Amniotic epithelial cell (primary cell): ENCODE results near the gene SLC27A1.

Source experiments
- DNase-seq: peaks from one replicate; pipeline ENCODE4 v3.0.0-alpha.2; 2010; ENCODE audit warnings: low read depth

Gene SLC27A1

DNA sequence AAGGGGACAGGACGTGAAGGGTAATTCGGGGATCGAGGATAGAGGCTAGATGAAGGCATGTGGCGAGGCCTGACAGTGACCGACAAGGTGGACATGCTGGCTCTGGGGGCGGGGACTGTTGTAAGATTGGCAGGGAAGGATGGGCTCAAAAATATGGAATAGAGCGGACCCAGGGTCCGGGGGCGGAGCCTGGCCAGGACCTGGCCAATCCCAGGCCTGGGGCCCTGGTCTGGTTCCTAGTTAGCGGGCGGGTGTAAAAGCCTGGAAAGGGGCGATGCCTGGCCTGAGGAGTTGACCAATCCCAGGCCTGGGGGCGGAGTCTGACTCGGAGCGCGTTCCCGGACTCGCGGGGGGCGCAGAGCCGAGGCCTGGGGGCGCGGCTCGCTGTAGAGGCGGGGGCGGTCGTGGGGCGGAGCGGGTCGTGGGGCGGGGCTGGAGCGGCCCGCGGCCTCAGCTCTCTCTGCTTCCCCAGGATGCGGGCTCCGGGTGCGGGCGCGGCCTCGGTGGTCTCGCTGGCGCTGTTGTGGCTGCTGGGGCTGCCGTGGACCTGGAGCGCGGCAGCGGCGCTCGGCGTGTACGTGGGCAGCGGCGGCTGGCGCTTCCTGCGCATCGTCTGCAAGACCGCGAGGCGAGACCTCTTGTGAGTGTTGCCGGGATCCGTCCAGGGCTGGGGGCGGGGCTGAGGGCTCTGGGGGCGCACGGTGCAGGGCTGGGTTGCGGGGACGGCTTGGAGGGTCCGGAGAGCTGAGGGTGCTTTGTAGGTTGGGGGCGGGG is at the start of gene SLC27A1:
Gene SLC27A1, plus strand, starts transcription at position 457 of the 774 bp plus-strand sequence. Its CDS starts 17 bp downstream, at position 474.
- DNase-seq, result peak; percentile 98

DNA sequence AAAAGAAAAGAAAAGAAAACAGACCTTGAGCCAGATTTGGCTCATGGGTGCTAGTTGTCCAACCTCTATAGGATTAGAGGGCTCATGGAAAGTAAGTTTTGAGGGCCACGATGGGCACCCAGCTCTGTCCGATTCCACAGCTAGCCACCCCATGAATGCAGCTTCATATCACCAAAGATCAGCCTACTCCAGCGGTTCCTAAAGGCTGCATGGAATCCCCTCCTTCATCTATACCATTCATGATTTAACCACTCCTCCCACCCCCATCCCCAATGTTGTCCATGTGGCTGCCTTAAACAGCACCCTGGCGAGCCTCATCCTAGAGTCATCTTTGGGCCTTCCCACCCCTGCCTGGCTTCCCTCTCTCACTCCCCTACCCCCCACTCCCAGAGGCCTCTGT is 48.4 kb upstream of the SLC27A1 start:
- DNase-seq, result no peak

DNA sequence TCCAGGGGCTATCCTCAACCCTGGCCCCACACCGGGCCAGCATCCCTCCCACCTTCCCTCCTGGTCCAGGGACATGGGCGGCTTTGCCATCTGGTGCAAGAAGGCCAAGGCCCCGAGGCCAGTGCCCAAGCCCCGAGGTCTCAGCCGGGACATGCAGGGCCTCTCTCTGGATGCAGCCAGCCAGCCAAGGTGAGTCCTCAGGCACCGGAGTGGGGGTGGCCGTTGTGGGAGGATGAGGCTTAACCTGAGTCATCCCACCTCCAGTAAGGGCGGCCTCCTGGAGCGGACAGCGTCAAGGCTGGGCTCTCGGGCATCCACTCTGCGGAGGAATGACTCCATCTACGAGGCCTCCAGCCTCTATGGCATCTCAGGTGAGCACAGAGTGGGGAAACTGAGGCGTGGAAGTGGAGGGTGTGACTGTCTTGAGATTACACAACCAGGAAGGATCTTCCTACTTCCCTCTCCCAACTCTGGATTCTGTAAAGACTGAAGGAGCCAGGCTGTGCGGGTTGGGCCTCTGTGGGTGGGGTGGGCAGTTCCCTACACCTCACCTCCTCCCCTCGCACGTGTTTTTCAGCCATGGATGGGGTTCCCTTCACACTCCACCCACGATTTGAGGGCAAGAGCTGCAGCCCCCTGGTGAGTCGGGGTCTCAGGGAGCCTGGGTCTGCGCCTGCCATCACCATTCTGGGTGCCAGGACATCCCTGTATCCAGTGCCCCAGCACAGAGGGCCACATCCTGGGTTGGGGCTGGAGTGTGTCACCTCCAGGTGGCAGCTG is 46.7 kb upstream of the SLC27A1 start:
- DNase-seq, result no peak

DNA sequence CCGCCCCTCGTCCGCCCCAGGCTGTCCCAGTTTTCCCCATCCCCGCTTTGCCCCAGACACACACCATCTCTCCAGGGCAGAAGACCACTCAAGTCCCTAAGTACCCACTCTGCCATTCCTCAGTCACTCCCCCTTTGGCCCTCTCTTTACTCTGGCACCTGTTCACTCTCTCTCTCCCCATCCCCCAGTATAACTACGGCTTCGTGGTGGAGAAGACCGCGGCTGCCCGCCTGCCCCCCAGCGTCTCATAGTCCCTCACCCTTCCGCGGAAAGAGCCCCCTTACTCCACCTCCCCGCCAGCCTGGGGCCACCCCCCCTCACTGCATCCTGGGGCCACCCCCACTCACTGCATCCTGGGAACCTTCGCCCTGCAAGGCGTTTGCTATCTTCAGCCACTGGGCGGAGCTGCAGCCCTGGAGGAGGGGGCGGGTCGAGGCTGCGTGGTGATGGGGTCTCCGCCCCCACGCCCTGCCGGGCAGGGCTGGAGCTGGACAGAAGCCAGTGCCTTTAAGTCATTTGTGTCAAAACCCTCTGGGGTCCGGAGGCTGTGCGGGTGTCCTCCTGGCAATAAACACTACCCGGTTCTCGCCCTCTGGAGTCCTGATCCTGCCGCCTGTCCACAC is 45.5 kb upstream of the SLC27A1 start:
- peak; percentile 57 for DNase-seq

DNA sequence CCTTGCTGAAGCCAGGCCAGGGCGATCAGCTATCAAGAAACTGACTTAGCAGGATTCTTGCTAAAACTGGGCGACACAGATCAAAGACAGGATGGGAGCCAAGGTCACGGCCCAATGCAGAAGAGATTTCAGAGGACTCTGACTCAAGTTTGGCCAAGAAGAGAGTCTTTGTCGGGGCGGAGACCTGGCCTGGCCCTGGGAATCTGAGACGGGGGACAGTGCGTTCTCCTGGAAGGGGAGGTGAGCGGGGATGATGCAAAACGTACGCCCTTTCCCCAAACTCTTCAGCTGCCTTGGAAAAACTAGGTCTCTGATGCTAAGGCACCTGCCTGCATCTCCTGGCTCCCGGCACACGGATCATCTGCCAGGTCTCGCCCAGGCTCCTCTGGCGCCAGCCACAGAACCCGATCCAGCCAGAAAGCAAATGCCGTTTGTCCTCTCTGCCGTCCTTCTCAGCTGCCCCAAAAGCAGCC is 40.6 kb upstream of the SLC27A1 start:
- no peak for DNase-seq

DNA sequence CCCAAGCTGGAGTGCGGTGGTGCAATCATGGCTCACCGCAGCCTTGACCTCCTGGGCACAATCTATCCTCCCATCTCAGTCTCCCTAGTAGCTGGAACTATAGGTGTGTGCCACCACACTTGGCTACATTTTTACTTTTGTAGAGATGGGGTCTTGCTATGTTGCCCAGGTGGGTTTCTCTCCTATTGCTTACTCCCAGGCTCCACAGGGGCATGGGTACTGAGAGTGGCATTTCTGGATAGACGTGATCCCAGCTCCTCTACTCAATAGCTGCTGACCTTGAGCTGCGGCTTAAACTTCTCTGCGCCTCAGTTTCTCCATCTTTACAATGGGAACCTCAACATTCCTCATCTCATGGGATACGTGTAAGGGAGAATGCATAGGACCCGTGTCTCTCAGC is 38.9 kb upstream of the SLC27A1 start:
- no peak for DNase-seq

DNA sequence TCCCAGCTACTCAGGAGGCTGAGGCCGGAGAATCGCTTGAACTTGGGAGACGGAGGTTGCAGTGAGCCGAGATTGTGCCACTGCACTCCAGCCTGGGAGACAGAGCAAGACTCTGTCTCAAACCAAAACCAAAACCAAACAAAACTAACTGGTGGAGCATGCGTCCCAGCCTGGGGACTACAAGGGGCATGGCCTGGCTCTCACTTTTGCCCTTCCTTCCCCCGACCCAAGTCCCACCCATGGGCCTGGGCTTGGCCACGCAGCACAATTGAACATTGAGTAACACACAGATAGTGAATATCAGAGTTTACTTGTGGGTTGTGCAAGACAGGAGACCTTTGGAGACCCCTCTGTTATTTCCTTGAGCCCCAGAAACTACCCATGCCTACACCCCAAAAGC is 35.1 kb upstream of the SLC27A1 start:
- no peak for DNase-seq

DNA sequence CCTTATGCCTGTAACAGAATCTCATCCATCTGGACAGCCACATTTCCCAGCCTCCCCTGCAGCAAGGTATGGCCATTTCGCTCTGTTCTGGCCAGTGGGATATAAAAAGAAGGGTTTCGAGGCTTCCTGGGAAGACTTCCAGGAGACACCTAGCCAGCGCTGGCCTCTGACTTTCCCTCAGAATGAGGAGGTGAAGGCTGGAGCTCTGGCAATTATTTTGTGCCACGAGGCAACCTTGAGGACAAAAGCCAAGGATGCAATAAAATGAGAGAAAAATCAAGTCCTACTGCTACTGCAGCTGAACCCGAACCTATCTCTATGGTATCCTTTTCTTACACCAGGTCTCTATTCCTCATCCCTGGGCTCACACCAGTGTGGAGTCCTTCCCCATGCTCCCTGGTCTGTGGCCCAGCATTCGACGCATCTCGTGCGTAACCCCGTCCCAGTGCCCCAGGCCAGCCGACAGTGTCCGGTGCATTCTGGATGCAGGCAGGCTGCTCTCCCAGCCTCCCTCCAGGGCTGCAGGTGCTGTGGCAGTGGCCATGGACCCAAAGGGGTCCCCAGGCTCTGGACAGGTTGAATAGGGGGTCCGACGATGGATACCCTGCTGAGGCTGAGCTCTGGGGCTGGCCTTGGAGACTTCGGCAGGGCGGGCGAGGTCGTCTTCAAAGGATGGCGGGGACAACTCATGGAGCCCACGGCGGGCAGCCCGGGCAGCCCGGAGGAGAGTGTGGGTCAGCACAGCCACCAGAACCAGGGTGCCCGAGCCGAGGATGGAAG is 34.0 kb upstream of the SLC27A1 start:
- DNase-seq, result no peak

DNA sequence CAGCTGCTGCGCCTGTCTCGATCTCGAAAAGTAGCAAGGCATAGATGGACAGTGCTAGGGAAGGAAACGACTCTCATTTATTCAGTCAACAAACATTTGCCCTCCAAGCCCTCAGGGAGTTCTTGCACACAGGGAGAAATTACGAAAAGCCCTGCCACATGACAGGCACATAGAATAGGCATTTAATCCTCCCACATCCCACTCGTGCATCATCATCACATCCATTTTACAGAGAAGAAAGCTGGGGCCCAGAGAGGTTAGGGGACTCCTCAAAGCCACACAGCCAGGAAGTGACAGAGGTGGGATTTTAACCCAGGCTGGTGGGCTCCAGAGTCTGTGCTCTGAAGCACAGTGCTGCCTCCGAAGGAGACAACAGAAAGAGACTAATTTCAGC is 33.5 kb upstream of the SLC27A1 start:
- DNase-seq, result no peak

DNA sequence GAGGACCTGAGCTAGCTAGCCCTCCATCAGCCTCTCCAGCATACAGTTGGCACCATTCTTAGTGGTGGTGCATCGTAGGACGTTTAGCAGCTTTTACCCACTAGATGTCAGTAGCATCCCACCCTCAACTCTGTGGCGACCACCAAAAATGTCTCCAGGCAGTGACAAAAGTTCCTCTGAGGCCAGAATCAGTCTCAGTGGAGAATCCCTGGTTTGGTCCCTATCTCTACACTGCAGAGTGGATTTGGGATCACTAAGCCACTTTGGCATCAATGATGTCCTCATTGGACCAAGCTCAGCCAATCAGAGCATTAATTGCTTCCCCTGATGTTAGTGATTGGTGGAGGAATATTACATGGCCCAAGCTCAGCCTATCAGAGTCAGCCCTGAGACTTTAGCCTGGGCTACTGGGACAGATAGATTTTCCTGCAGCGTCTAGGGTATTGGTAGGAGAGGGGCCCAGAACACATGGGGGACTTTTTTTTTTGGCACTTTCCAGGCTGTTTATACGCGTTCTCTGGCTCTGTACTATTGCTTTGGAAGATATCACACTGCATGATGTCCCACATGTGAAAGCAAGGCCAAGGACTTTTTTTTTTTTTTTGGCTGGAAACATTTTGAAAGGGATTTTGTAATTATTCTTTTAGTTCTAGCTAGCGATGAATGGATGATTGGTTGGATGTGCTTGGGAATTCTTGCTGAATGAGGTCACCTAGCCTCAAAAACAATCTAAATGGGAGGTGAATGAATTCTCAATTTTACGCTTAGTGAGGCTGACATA is 28.9 kb upstream of the SLC27A1 start:
- DNase-seq, result peak; percentile 52

DNA sequence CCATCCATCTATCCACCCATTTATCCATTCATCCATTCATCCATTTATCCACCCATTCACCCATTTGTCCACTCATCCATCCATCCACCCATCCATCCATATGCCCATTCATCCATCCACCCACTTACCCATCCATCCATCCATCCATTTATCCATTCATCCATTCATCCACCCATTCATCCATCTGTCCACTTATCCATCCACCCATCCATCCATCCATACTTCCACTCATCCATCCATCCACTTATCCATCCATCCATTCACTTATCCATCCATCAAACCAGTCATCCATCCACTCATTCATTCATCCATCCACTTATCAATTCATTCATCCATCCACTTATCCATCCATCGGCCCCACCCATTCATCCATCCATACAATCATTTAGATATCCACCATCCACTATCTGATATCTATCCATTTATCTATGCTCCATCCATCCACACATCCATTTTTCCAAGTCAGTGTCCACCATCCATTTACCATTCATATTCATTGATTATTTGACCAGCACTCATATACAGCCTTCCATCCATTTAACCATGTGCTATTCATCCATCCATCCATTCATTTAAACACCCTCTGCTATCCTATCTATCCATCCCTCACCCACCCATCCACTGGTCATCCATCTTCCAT is 24.7 kb upstream of the SLC27A1 start:
- no peak for DNase-seq

DNA sequence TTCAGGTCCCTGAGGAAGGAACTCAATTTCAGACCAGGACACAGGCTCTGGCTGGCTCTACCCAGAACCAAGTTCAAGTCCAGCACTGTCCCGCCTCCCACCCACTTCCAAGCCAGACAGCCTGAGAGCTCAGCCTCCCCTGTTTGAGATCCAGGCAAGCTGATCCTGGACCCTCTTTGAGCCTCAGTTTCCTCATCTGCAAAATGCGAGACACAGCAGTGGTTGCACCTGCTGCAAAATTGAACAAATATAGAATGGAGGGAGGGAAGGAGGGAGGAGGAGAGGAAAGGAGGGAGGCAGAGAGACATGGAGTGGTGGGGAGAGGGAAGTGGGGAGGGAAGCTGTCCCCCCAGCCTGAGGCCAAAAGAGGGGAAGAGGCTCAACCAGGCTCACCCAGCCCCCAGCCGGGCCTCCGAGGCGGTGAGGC is 22.6 kb upstream of the SLC27A1 start:
- no peak for DNase-seq

DNA sequence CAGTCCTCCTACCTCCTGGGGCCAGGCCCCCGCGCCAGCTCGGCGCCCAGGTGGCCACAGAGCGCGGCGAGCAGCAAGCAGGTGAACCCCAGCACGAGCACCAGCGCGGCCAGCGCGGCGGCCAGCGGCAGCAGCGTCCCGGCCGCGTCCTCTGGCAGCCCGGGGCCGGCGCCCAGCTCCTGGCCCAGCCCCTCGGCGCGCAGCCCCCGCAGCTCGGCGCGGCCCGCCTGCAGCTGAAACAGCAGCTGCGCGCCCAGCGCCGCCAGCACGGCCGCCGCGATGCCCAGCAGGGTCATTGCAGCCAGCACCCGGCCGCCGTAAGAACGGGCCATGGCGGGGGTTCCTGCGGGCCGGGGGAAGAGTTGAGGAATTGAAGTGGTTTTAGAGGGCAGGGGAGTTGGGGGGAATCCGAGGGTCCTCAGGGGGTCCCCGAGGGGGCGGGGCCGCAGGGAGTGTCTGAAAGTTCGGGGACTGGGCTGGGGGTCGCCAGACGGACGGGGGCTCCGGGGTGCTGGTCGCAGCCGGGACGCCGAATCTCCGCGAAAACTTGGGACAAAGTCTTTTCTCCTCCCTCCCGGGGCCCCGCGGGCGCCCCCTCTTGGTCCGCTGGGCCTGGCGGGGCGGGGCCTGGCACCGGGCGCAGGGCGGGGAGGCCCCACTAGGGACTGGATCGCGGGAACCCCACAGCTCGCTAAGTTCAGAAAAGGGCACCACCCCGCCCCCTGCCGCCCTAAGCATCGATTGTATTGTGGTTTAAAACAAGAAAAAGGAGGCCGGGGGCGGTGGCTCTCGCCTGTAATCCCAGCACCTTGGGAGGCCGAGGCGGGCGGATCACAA is 22.0 kb upstream of the SLC27A1 start, which contains the start of gene TMEM221:
Gene TMEM221, minus strand, starts transcription at position 538 of the 837 bp plus-strand sequence. Its CDS starts 206 bp downstream, at position 332.
- no peak for DNase-seq

DNA sequence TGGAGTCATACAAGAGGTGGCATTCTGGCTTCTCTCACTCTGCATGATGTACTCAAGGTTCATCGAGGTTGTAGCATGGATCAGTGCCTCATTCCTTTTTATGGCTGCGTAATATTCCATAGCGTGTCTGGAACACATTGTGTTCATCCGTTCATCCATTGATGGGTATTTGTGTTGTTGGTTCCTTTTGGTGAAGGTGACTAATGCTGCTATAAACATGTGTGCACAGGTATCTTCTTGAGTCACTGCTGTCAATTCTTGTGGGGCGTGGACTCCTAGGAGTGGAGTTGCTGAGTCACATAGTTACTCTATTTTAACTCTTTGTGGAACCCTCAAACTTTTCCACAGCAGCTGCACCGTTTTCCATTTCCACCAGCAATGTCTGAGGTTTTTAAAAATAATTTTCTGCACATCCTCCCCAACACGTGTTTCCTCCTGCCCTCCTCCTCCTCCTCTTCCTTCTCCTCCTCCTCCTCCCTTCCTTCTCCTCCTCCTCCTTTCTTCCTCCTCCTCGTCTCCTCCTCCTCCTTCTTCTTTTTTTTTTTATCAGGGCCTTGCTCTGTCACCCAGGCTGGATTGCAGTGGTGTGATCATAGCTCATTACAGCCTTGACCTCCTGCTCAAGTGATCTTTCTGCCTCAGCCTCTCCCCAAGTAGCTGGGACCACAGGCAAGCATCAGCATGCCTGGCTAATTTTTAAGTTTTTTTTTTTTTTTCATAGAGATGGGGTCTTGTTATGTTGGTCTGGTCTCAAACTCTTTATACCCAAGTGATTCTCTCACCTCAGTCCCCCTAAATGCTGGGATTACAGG is 19.9 kb upstream of the SLC27A1 start:
- DNase-seq, result peak; percentile 32

DNA sequence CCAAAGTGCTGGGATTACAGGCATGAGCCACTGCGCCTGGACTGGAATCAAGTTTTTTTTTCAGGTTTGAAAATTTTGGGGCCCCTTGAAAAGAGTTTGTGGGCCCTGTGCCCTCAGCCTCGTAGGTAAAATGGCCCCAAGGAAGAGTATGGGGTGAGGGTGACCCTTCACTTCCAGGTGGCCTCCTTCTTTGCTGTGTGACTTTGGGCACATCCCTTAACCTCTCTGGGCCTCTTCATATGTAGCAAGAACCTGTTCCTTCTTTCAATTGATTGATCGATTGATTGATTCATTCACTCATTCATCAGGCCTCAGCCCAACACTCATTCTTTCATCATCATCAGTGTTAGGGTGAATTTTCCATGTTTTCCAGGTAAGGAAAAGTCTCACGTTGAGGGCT is 18.5 kb upstream of the SLC27A1 start:
- DNase-seq, result no peak

DNA sequence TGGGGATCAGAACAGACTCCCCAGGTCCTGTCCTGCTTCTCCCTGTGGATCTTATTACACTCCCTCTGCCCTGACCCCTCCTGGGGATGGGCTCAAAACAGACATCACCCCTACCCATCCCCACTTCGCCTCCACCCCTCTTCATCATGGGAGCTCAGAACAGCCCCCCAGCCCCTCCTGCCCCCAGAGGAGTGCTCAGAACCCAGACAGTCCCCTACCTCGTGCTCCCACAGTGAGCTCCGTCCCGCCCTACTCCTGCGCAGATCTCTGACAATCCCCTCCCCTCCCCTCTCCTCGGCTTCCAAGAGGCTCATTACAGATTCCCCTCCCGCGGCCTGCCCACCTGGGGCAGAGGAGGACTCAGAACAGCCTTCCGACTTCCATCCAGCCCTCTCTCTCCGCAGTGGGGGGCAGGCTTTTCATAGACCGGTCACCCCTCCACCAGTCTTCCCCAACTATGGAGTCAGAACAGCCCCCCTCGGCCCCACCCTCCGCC is 15.7 kb upstream of the SLC27A1 start:
- no peak for DNase-seq

DNA sequence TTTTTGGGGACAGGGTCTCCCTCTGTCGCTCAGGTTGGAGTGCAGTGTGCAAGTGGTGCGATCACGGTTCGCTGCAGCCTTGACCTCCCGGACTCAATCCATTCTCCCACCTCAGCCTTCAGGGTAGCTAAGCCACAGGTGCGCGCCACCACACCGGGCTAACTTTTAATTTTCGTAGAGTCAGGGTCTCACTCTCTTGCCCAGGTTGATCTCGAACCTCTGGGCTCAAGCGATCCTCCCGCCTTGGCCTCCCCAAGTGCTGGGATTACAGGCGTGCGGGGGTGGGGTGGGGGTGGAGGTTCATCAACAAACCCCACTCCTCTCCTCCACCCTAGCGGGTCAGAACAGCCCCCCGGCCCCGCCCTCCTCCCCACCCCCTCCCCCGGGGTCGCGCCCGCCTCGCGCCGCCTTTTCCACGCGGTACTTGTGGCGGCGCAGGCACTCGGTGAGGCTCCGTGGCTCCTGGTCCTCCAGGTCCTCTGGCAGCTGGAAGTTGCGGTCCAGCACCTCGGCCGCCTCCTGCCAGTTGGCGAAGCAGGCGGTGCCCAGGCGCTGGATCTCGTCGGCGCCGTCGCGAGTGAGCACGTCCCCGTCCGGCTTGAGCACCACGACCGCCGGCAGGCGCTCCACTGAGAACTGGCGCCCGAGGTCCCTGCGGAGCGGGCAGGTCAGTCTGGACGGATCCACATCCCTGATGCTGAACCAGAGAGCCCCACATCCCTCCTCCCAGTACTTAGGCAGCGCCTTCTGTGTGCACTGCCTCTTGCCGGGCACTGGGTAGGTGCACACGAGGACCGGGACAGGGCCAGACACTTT is 14.8 kb upstream of the SLC27A1 start:
- DNase-seq, result no peak

DNA sequence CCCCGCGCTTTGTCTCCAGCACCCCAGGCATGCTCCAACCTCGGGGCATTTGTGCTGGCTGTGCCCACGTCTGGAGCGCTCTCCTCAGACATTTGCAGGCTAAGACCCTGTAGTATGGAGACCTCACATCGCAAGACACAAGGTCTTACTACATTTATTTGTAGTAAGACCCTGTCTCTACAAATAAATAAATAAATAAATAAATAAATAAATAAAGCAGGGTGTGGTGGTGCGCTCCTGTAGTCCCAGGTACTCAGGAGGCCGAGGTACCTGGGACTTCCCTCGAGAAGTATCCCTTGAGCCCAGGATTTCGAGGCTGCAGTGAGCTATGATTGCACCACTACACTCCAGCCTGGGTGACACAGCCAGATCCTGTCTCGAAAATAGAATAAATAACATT is 14.2 kb upstream of the SLC27A1 start:
- no peak for DNase-seq
